ENCODE measurements around the gene SF3A2.

- TF ChIP-seq, protein P1, sequence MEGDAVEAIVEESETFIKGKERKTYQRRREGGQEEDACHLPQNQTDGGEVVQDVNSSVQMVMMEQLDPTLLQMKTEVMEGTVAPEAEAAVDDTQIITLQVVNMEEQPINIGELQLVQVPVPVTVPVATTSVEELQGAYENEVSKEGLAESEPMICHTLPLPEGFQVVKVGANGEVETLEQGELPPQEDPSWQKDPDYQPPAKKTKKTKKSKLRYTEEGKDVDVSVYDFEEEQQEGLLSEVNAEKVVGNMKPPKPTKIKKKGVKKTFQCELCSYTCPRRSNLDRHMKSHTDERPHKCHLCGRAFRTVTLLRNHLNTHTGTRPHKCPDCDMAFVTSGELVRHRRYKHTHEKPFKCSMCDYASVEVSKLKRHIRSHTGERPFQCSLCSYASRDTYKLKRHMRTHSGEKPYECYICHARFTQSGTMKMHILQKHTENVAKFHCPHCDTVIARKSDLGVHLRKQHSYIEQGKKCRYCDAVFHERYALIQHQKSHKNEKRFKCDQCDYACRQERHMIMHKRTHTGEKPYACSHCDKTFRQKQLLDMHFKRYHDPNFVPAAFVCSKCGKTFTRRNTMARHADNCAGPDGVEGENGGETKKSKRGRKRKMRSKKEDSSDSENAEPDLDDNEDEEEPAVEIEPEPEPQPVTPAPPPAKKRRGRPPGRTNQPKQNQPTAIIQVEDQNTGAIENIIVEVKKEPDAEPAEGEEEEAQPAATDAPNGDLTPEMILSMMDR (IDR thresholded peaks at IDR 0.05), result no peak
- TF ChIP-seq POLR2A (IDR thresholded peaks at IDR 0.05), result no peak
Observed at GRCh38 chr19:2214251-2214650, 22.4 kb upstream of the SF3A2 start.
